Uterus (tissue), 4 donors: ENCODE measurements around the gene UBE2E3. TPM values are rescaled to one million over a fixed set of nuclear protein-coding genes. Genes with fewer than 3 reads are reported as not detected.

Experiments used
- DNase-seq, 2 donors: peaks; one replicate each; pipeline ENCODE4 v3.0.0-alpha.2; 2019 to 2020
- H3K27ac ChIP-seq, 2 donors: fragments of 200-600 bp; sonication (generic); 1 replicate in 1 of 2; 2 replicates in 1 of 2; pipeline ENCODE4 v1.5.1; 2016 to 2018
- H3K27me3 ChIP-seq, 2 donors: fragments of 200-600 bp; sonication (generic); one replicate each; pipeline ENCODE4 v1.5.1; 2018 to 2019; ENCODE audit warnings: control low read depth in 1 of 2
- H3K36me3 ChIP-seq, 2 donors: fragments of 200-600 bp; sonication (generic); one replicate each; pipeline ENCODE4 v1.5.1; 2019; ENCODE audit warnings: control low read depth in 1 of 2
- H3K4me1 ChIP-seq, 2 donors: fragments of 200-600 bp; sonication (generic); one replicate each; pipeline ENCODE4 v1.5.1; 2018 to 2019; ENCODE audit warnings: control low read depth in 1 of 2
- H3K4me3 ChIP-seq, 2 donors: fragments of 200-600 bp; sonication (generic); 1 replicate in 1 of 2; 2 replicates in 1 of 2; pipeline ENCODE4 v1.5.1; 2018 to 2019; ENCODE audit warnings: mild to moderate bottlenecking in 1 of 2
- H3K9me3 ChIP-seq, 2 donors: fragments of 200-600 bp; sonication (generic); one replicate each; pipeline ENCODE4 v1.5.1; 2019; ENCODE audit warnings: control low read depth in 1 of 2
- CTCF ChIP-seq, 4 experiments: fragments of 200-600 bp in 2 of 4; fragments of 450-650 bp in 2 of 4; sonication (generic) in 2 of 4; IDR thresholded peaks; one replicate each; pipeline ENCODE4 v1.5.1; 2016 to 2019; ENCODE audit warnings: antibody characterized with exemption in 4 of 4, mild to moderate bottlenecking in 2 of 4, moderate library complexity in 1 of 4
- POLR2A ChIP-seq, 2 donors: fragments of 450-650 bp; IDR thresholded peaks; one replicate each; pipeline ENCODE4 v1.6.1; 2016; ENCODE audit warnings: antibody characterized with exemption in 2 of 2, mild to moderate bottlenecking in 1 of 2, moderate library complexity in 1 of 2
- intact Hi-C: fragments of 100-400 bp; cut with DNase I; formaldehyde crosslinking; loops from one replicate; pipeline ENCODE4 v1.15.1; 2023; ENCODE audit warnings: low total_unique reads
- total RNA-seq, 4 donors: library from RNA; depleted of rRNA in 3 of 4; stranded (reverse); fragments of >200 nt in 3 of 4; gene quantifications; one replicate each; pipeline versions ENCODE4 v1.1.0 to v1.2.4, GENCODE V29; 2014 to 2023
- donor health status: DM: yes; HTN: yes; CAD: no.

The UBE2E3 gene
- total RNA-seq, 4 donors from 2014 or later: 29.2 to 200 (median 44.9) TPM

DNA sequence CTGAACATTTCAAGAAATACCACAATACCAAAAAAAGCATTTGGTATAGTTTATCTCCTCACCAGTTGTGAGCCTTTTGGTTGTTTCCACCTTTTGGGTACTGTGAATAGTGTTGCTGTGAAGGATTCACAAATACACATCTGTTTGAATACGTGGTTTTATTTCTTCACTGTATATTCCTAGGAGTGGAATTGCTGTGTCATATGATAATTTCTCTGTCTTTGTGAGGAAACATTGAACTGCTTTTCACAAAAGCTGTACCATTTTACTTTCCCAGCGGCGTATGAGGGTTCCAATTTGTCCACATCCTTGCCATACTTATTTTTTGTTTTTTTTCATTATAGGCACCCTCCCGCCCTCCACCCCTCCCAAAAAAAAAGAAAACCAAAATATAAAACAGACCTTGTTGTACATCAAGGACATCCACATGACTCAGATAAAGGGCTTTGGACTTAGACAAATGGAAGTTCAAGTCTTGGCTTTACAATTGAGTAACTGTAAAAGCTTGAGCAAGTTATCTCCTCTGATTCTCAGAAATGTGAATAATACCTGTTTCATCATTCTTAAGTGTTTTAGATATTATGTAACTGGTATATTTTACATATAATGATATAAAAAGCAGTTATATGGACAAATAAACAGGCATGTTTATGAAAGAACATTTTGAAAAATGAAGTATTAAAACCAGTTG lies 19.0 kb downstream of the UBE2E3 start:
- no peaks in the 10 kb centered on the region for H3K27me3 ChIP-seq
- TF ChIP-seq CTCF (IDR thresholded peaks at IDR 0.05) (no peak), POLR2A (IDR thresholded peaks at IDR 0.05) (no peak)
- no peaks in the 10 kb centered on the region for H3K4me1 ChIP-seq
- intact Hi-C loops: no loop called here
- H3K9me3 ChIP-seq: no peaks in the 10 kb centered on the region
- no peak overlapping the region for H3K4me3 ChIP-seq
- H3K36me3 ChIP-seq: no peaks in the 10 kb centered on the region
- no peak overlapping the region for H3K27ac ChIP-seq
- DNase-seq: no peak

DNA sequence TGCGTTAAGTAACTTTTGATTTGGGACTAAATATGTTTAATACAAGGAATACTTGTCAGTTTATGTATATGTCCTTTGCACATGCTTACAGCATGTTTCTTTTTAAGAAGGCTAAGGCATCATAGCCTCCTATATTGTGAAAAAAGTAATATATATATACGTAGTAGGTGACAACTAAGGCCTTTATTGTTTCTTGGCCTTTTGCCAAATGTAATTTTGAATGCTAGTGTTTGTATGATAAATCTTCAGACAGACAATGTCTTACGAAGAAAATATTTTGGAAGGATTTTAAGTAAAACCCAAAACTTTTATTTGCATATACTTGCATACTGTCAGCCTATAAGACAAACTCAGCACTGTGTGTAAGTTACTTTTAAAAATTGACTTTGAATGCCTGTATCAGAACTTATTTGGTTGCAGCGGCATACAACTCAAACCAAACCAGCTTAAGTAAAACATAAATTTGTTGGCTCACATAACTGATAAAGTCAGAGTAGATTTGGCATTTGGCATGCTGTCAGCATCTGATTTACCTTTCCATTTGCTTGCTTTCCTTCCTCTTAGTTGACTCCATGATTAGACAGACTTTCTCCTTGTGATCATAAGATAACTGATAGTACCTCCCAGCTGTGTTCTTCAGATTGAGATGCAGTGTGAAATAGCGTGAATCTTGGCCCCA lies 24.4 kb downstream of the UBE2E3 start:
- H3K9me3 ChIP-seq: no peaks in the 10 kb centered on the region
- H3K36me3 ChIP-seq: no peaks in the 10 kb centered on the region
- no peak overlapping the region for H3K4me3 ChIP-seq
- H3K27ac ChIP-seq: no peak overlapping the region
- TF ChIP-seq POLR2A (IDR thresholded peaks at IDR 0.05): no peak
- no peak for TF ChIP-seq CTCF (IDR thresholded peaks at IDR 0.05)
- intact Hi-C loops: no loop called here
- H3K4me1 ChIP-seq: no peaks in the 10 kb centered on the region
- H3K27me3 ChIP-seq: no peaks in the 10 kb centered on the region
- DNase-seq: no peak

DNA sequence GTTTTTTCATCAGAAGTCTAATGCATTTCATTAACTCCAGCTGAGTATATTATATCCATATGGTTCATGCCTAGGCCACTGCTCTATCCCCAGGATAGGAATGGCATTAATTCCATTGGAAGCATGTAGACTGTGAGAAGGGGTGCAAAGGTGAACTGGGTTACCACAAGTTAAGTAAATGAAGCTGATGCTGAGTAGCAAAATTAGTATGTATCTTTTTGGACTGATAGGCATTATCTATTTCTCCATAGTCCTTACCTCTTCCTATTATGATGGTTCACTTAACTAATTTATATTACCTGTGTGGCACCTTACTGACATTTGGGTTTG lies 24.9 kb downstream of the UBE2E3 start:
- Histone ChIP-seq H3K4me3 (no peak overlapping the region), H3K36me3 (no peaks in the 10 kb centered on the region), H3K9me3 (no peaks in the 10 kb centered on the region), H3K4me1 (no peaks in the 10 kb centered on the region), H3K27ac (no peak overlapping the region), H3K27me3 (no peaks in the 10 kb centered on the region)
- TF ChIP-seq CTCF (IDR thresholded peaks at IDR 0.05) (no peak), POLR2A (IDR thresholded peaks at IDR 0.05) (no peak)
- DNase-seq: no peak
- intact Hi-C loops: no loop called here

DNA sequence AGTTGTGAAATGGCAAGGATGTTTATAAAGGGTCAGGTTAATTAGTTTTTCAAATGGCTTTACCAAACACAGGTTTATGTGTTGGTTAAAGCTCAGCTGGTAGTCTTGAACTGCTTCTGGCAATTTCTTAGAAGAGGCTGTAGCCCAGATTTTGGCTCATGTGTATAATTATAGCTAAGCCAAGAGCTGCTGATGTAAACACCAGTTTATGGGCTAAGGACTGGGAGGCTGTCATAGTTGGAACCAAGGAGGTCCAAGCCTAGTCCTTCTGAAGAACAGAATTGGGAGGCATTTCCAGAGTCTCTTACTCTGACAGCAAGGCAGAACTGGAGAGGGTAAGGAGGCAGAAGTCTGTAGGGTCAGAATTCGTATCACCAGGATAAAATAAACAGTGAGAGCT lies 25.4 kb downstream of the UBE2E3 start:
- no peaks in the 10 kb centered on the region for H3K27me3 ChIP-seq
- H3K27ac ChIP-seq: no peak overlapping the region
- TF ChIP-seq POLR2A (IDR thresholded peaks at IDR 0.05) (no peak), CTCF (IDR thresholded peaks at IDR 0.05) (no peak)
- DNase-seq: no peak
- no peaks in the 10 kb centered on the region for H3K36me3 ChIP-seq
- no peaks in the 10 kb centered on the region for H3K9me3 ChIP-seq
- H3K4me1 ChIP-seq: no peaks in the 10 kb centered on the region
- intact Hi-C loops: no loop called here
- H3K4me3 ChIP-seq: no peak overlapping the region

DNA sequence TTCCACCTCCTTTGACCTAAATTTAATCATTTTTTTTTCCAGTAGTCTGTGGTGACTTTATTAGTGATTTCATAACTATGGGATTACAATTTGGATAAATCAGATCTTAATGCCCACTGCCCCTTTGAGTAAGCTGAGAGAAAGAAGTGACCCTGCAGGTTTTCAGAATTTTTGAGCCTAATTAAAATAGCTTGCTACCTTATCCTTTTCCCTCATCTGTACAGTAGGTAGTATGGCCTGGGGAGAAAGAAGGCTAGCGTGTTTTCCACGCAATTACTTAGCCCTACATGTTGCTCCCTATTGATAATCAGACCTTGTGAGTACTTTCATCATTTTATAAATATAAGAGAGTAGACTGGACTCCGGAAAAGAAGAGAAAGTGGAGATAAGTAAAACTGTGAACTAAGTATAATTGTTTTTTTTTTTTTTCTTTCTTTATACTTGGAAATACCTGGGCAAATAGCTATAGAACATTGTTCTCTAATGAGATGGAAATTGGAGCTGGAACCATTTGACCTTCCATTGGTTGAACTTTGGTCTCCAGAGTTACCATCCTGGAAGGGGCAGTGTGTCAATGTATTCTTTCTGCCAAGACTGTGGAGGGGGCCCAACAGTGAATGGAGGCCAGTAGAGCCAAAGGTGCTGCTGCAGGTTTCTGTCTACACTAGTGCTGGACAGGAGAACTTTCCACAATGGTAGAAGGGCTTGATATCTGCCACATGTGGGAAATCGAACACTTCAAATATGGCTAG lies 26.9 kb downstream of the UBE2E3 start:
- no peaks in the 10 kb centered on the region for H3K4me1 ChIP-seq
- H3K4me3 ChIP-seq: no peak overlapping the region
- DNase-seq: no peak
- H3K27ac ChIP-seq: no peak overlapping the region
- no peaks in the 10 kb centered on the region for H3K9me3 ChIP-seq
- intact Hi-C loops: no loop called here
- no peaks in the 10 kb centered on the region for H3K27me3 ChIP-seq
- TF ChIP-seq POLR2A (IDR thresholded peaks at IDR 0.05): no peak
- no peak for TF ChIP-seq CTCF (IDR thresholded peaks at IDR 0.05)
- H3K36me3 ChIP-seq: no peaks in the 10 kb centered on the region
